Rectal smooth muscle tissue (tissue), 1 donor: ENCODE results near the gene BRICD5.

Experiments
- H3K27ac ChIP-seq: one replicate; pipeline ENCODE4 v1.7.0; 2013; ENCODE audit warnings: low read depth, low read length, inconsistent platforms
- H3K27me3 ChIP-seq: one replicate; pipeline ENCODE4 v1.7.0; 2013; ENCODE audit warnings: low read length; ENCODE audit not compliant: control insufficient read depth, insufficient read depth
- H3K36me3 ChIP-seq: one replicate; pipeline ENCODE4 v1.7.0; 2013; ENCODE audit warnings: low read length; ENCODE audit not compliant: control insufficient read depth, insufficient read depth
- H3K4me1 ChIP-seq: one replicate; pipeline ENCODE4 v1.7.0; 2013; ENCODE audit warnings: low read length; ENCODE audit not compliant: control insufficient read depth, insufficient read depth
- H3K4me3 ChIP-seq: one replicate; pipeline ENCODE4 v1.7.0; 2013; ENCODE audit warnings: low read length
- H3K9ac ChIP-seq: one replicate; pipeline ENCODE4 v1.7.0; 2013; ENCODE audit warnings: low read length

The BRICD5 gene

GRCh38 chr16:2197765-2198164 is 12.9 kb downstream of the BRICD5 start:
- peaks cover 28% of the 10 kb centered on the region for H3K27me3 ChIP-seq
- no peak overlapping the region for H3K9ac ChIP-seq
- H3K27ac ChIP-seq, result no peak overlapping the region

GRCh38 chr16:2196981-2197511 is 13.6 kb downstream of the BRICD5 start:
- no peaks in the 10 kb centered on the region for H3K36me3 ChIP-seq
- H3K27ac ChIP-seq, result no peak overlapping the region
- peaks cover 28% of the 10 kb centered on the region for H3K27me3 ChIP-seq
- H3K9ac ChIP-seq, result no peak overlapping the region
- H3K4me1 ChIP-seq, result no peaks in the 10 kb centered on the region
- no peak overlapping the region for H3K4me3 ChIP-seq

More at GRCh38 chr16:2197765-2198164, 12.9 kb downstream of the BRICD5 start:
- Histone ChIP-seq H3K36me3 (no peaks in the 10 kb centered on the region), H3K4me3 (no peak overlapping the region), H3K4me1 (no peaks in the 10 kb centered on the region)

GRCh38 chr16:2196162-2196980 is 14.3 kb downstream of the BRICD5 start, which contains the start of gene CASKIN1:
Gene CASKIN1, minus strand, starts transcription at chr16:2196605. Its CDS starts 173 bp downstream, at chr16:2196432.
- Histone ChIP-seq H3K4me1 (no peaks in the 10 kb centered on the region), H3K27ac (no peak within 1 kb of the TSS), H3K36me3 (no peaks in the 10 kb centered on the region), H3K4me3 (peak within 1 kb of the TSS; percentile 21), H3K27me3 (peaks cover 28% of the 10 kb centered on the region), H3K9ac (no peak within 1 kb of the TSS)

- Histone ChIP-seq H3K4me3 (no peak overlapping the region), H3K36me3 (no peaks in the 10 kb centered on the region), H3K27me3 (peaks cover 28% of the 10 kb centered on the region), H3K4me1 (no peaks in the 10 kb centered on the region), H3K27ac (no peak overlapping the region), H3K9ac (no peak overlapping the region)
Measured at GRCh38 chr16:2195322-2196161, 15.1 kb downstream of the BRICD5 start.

- no peak overlapping the region for H3K9ac ChIP-seq
- H3K36me3 ChIP-seq, result no peaks in the 10 kb centered on the region
- no peaks in the 10 kb centered on the region for H3K4me1 ChIP-seq
- H3K27ac ChIP-seq, result no peak overlapping the region
- H3K4me3 ChIP-seq, result no peak overlapping the region
- peaks cover 28% of the 10 kb centered on the region for H3K27me3 ChIP-seq
Measured at GRCh38 chr16:2194852-2195321, 15.8 kb downstream of the BRICD5 start.

GRCh38 chr16:2194166-2194834 is 16.4 kb downstream of the BRICD5 start:
- Histone ChIP-seq H3K27ac (no peak overlapping the region), H3K27me3 (peaks cover 28% of the 10 kb centered on the region), H3K4me1 (no peaks in the 10 kb centered on the region), H3K36me3 (no peaks in the 10 kb centered on the region), H3K9ac (no peak overlapping the region), H3K4me3 (no peak overlapping the region)

- Histone ChIP-seq H3K9ac (no peak overlapping the region), H3K4me3 (no peak overlapping the region), H3K27ac (no peak overlapping the region), H3K27me3 (peaks cover 22% of the 10 kb centered on the region), H3K36me3 (no peaks in the 10 kb centered on the region), H3K4me1 (no peaks in the 10 kb centered on the region)
Measured at GRCh38 chr16:2191446-2191706, 19.3 kb downstream of the BRICD5 start.

GRCh38 chr16:2190659-2191445 is 19.8 kb downstream of the BRICD5 start:
- Histone ChIP-seq H3K9ac (no peak overlapping the region), H3K27ac (no peak overlapping the region), H3K4me3 (no peak overlapping the region), H3K36me3 (no peaks in the 10 kb centered on the region), H3K27me3 (peaks cover 22% of the 10 kb centered on the region), H3K4me1 (no peaks in the 10 kb centered on the region)

- no peak overlapping the region for H3K27ac ChIP-seq
Measured at GRCh38 chr16:2190002-2190658, 20.5 kb downstream of the BRICD5 start.

GRCh38 chr16:2189252-2189893 is 21.3 kb downstream of the BRICD5 start:
- no peaks in the 10 kb centered on the region for H3K4me1 ChIP-seq
- H3K27ac ChIP-seq, result no peak overlapping the region
- peaks cover 9% of the 10 kb centered on the region for H3K27me3 ChIP-seq
- H3K36me3 ChIP-seq, result no peaks in the 10 kb centered on the region
- H3K4me3 ChIP-seq, result no peak overlapping the region
- no peak overlapping the region for H3K9ac ChIP-seq

More at GRCh38 chr16:2190002-2190658, 20.5 kb downstream of the BRICD5 start:
- Histone ChIP-seq H3K9ac (no peak overlapping the region), H3K36me3 (no peaks in the 10 kb centered on the region), H3K27me3 (peaks cover 16% of the 10 kb centered on the region), H3K4me1 (no peaks in the 10 kb centered on the region), H3K4me3 (no peak overlapping the region)

GRCh38 chr16:2188395-2188794 is 22.3 kb downstream of the BRICD5 start:
- no peaks in the 10 kb centered on the region for H3K4me1 ChIP-seq
- peaks cover 1% of the 10 kb centered on the region for H3K27me3 ChIP-seq
- H3K4me3 ChIP-seq, result no peak overlapping the region
- H3K9ac ChIP-seq, result no peak overlapping the region
- H3K27ac ChIP-seq, result no peak overlapping the region
- no peaks in the 10 kb centered on the region for H3K36me3 ChIP-seq
